Measurements from ENCODE around the gene PDE7B. TPM values are rescaled to one million over a fixed set of nuclear protein-coding genes. Genes with fewer than 3 reads are reported as not detected.

The PDE7B gene
- total and polyA plus RNA-seq, 9 of the 15 experiments (the other 6 are each of a cell fraction or from before 2014, with no cell fraction given): 0.01 TPM; not detected in 8

- ATAC-seq: peak; percentile 90
- intact Hi-C loops (cut with micrococcal nuclease): loop anchor here (1.0 to 10.0 kb wide), 8 partner anchors 25 to 775 kb away; no protein-coding TSS in a partner anchor
- Histone ChIP-seq H3K27me3 (ENCODE audit: control insufficient read depth in 2 of 2, insufficient read depth in 2 of 2, low read length in 2 of 2) (no peaks in the 10 kb centered on the region), H3K36me3 (ENCODE audit: control insufficient read depth, insufficient read depth, low read length) (peaks cover 16% of the 10 kb centered on the region; the same call in 2 of the 3 replicates), H2AFZ (ENCODE audit: low read depth, low read length) (peak overlapping the region; percentile 63; the same call in 1 of the 2 replicates), H3K79me2 (ENCODE audit: control insufficient read depth, insufficient read depth, low read length) (no peaks in the 10 kb centered on the region), H3K27ac (ENCODE audit: extremely low read depth, low read depth, low read length) (no peak overlapping the region), H3K4me1 (replicated peaks in 1 of 2; ENCODE audit: control insufficient read depth in 2 of 2, insufficient read depth in 2 of 2, low read length in 2 of 2) (peaks cover 5 to 20% of the 10 kb centered on the region in 2 experiments; a peak in 4 of 5 replicates), H3K4me3 (no peak overlapping the region), H4K20me1 (replicated peaks; ENCODE audit: control insufficient read depth, insufficient read depth, low read length) (no peaks in the 10 kb centered on the region), H3K9ac (ENCODE audit: insufficient read depth in 1 of 2, low read depth in 2 of 2, low read length in 2 of 2) (peak overlapping the region in 1 of 2 experiments; percentile 20; a peak in 1 of 4 replicates), H3K9me3 (replicated peaks; ENCODE audit: control insufficient read depth, insufficient read depth, low read depth, low read length) (no peaks in the 10 kb centered on the region), H3K9me1 (ENCODE audit: control insufficient read depth, insufficient read depth, low read length) (no peaks in the 10 kb centered on the region), H3K4me2 (ENCODE audit: insufficient read depth, low read length) (peak overlapping the region; percentile 64)
- CTCF ChIA-PET (ENCODE audit: low intra/inter-chr PET ratio): interaction anchor here (0.9 to 3.0 kb wide), 5 partner anchors 550 to 775 kb away, joined by 3 to 19 read pairs (median 6); no protein-coding TSS in a partner anchor
- in situ Hi-C loops (cut with MboI): loop anchor here (10.0 kb wide), 2 partner anchors 692 to 772 kb away; no protein-coding TSS in a partner anchor
- no TSS peak for BruUV-seq (replicated peaks)
- WGBS (ENCODE audit: insufficient coverage, low coverage, missing lambda C conversion rate): 15% methylated on average over 4 of the region's 4 CpGs
- POLR2A ChIA-PET: interaction anchor here (0.6 to 2.3 kb wide), 10 partner anchors 7 to 728 kb away, joined by 3 to 19 read pairs (median 4); partner anchors contain the start of genes BCLAF1 and MTFR2
- peak; percentile 51 to 76 (median 68) for DNase-seq (ENCODE audit: extremely low read depth in 1 of 4, low spot score in 3 of 4)
- FAIRE-seq: peak; percentile 70
- TF ChIP-seq, protein P1, sequence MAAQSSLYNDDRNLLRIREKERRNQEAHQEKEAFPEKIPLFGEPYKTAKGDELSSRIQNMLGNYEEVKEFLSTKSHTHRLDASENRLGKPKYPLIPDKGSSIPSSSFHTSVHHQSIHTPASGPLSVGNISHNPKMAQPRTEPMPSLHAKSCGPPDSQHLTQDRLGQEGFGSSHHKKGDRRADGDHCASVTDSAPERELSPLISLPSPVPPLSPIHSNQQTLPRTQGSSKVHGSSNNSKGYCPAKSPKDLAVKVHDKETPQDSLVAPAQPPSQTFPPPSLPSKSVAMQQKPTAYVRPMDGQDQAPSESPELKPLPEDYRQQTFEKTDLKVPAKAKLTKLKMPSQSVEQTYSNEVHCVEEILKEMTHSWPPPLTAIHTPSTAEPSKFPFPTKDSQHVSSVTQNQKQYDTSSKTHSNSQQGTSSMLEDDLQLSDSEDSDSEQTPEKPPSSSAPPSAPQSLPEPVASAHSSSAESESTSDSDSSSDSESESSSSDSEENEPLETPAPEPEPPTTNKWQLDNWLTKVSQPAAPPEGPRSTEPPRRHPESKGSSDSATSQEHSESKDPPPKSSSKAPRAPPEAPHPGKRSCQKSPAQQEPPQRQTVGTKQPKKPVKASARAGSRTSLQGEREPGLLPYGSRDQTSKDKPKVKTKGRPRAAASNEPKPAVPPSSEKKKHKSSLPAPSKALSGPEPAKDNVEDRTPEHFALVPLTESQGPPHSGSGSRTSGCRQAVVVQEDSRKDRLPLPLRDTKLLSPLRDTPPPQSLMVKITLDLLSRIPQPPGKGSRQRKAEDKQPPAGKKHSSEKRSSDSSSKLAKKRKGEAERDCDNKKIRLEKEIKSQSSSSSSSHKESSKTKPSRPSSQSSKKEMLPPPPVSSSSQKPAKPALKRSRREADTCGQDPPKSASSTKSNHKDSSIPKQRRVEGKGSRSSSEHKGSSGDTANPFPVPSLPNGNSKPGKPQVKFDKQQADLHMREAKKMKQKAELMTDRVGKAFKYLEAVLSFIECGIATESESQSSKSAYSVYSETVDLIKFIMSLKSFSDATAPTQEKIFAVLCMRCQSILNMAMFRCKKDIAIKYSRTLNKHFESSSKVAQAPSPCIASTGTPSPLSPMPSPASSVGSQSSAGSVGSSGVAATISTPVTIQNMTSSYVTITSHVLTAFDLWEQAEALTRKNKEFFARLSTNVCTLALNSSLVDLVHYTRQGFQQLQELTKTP (IDR thresholded peaks at IDR 0.05; ENCODE audit: low read depth in 1 of 2, partially characterized antibody in 2 of 2): peak; percentile 30 to 37
- TF ChIP-seq SMARCC2 (IDR thresholded peaks at IDR 0.05; ENCODE audit: low read depth): peak; percentile 91
- TF ChIP-seq MTF1 (CRISPR knock-in tag; IDR thresholded peaks at IDR 0.05; ENCODE audit: borderline replicate concordance): no peak
- TF ChIP-seq ARID1B (IDR thresholded peaks at IDR 0.05): peak; percentile 98
- TF ChIP-seq SNAPC5 (CRISPR knock-in tag; IDR thresholded peaks at IDR 0.05): no peak
- TF ChIP-seq CBFA2T2 (conservative IDR thresholded peaks at IDR 0.05): peak; percentile 95
- TF ChIP-seq TAL1 (IDR thresholded peaks at IDR 0.05): peak; percentile 96
- no peak for TF ChIP-seq SRF (CRISPR knock-in tag; IDR thresholded peaks at IDR 0.05)
- no peak for TF ChIP-seq HDGF (IDR thresholded peaks at IDR 0.05)
- no peak for TF ChIP-seq SREBF1 (IDR thresholded peaks at IDR 0.05; ENCODE audit: borderline replicate concordance, low read depth, low read length)
- peak; percentile 57; the same call in 1 of the 2 replicates for TF ChIP-seq JUND (IDR thresholded peaks at IDR 0.05; ENCODE audit: borderline replicate concordance, low read depth, low read length)
- TF ChIP-seq JUND (tag; IDR thresholded peaks at IDR 0.05; ENCODE audit: borderline replicate concordance, low read depth, low read length): peak; percentile 21; the same call in 1 of the 3 replicates
- no peak for TF ChIP-seq ZFP36 (IDR thresholded peaks at IDR 0.05; ENCODE audit: low read depth, low read length, partially characterized antibody)
- no peak for TF ChIP-seq SAP30 (IDR thresholded peaks at IDR 0.05; ENCODE audit: borderline replicate concordance, insufficient read depth, low read depth, low read length, poor library complexity, severe bottlenecking)
- TF ChIP-seq ZNF707 (CRISPR knock-in tag; conservative IDR thresholded peaks at IDR 0.05): no peak
- no peak for TF ChIP-seq TCF15 (CRISPR knock-in tag; IDR thresholded peaks at IDR 0.05)
- no peak for TF ChIP-seq NFE2L1 (tag; IDR thresholded peaks at IDR 0.05; ENCODE audit: borderline replicate concordance, low read depth)
These were observed 375.3 kb downstream of the PDE7B start for GRCh38 chr6:136226674-136227377.
